A549 treated with CpdA at 1 μM for 4 hours (cell line): ENCODE measurements around the gene ZNF613. TPM values are rescaled to one million over a fixed set of nuclear protein-coding genes. Genes with fewer than 3 reads are reported as not detected.

Experiments
- total RNA-seq: library from RNA; stranded (reverse); fragments of 200-300 nt; extraction: Qiagen RNA extraction; gene quantifications from 5 replicates; pipeline ENCODE4 v1.2.3, GENCODE V29; 2022; ENCODE audit warnings: low read depth

The ZNF613 gene
- total RNA-seq, result 0.89 to 1.4 TPM (median 1.0 TPM) in 5 replicates

DNA sequence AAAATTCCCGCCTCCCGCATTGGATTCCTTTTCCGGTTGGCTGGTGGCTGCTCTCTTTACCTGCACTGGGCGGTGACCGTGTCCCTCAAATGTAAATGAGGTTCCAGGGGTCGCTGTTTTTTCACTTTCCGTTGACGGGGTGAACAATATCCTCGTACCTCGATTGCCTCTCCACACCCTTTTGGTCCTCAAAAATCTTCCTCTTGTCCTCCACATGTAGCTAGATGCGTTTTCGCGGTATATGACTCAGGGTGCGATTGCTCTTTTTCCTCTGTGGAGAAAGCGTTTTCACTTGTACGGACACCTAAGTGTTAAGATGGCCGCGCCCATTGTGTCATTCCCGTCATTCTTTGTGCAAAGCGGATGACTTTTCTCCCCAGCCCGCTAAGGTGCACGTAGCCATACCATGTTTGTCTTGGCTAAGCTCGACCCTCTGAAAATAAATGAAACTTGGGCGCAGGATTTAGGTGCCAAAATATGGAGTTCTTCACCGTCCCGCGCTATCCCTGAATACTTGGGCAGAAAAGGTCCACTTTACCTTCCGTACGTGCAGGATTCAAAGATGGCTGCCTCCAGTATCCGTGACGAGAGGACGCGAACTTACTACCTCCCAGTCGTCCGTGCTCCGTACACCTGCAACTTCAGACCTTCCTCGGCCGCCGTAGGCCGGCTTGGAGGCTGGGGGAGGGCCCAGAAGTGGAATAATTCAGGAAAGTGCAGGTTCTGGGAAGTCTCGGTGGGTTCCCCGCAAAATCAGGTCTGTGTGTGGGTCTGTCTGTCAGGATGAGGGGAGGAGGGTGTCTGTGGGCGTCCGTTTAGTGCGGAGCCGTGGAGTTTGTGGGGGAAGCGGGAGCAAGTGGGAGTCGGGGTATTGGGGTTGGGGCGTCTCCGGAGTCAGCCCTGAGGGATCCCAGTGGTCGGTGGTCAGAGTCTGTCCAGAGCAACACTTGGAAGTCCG lies at the start of gene ZNF613:
TSS of gene ZNF613 (plus strand) at position 689 of the 958 bp plus-strand sequence. CDS start 8,749 bp downstream, outside the sequence.

GRCh38 chr19:51887522-51888498 lies 39.5 kb upstream of the ZNF613 start, which contains the start of gene ZNF577:
ZNF577 (minus strand) TSS chr19:51887951; CDS start chr19:51880382, 7,569 bp downstream.

GRCh38 chr19:51904331-51905165 lies 22.7 kb upstream of the ZNF613 start, which contains the start of gene ZNF649:
ZNF649 (minus strand) TSS chr19:51905017; CDS start chr19:51900107, 4,910 bp downstream.

DNA sequence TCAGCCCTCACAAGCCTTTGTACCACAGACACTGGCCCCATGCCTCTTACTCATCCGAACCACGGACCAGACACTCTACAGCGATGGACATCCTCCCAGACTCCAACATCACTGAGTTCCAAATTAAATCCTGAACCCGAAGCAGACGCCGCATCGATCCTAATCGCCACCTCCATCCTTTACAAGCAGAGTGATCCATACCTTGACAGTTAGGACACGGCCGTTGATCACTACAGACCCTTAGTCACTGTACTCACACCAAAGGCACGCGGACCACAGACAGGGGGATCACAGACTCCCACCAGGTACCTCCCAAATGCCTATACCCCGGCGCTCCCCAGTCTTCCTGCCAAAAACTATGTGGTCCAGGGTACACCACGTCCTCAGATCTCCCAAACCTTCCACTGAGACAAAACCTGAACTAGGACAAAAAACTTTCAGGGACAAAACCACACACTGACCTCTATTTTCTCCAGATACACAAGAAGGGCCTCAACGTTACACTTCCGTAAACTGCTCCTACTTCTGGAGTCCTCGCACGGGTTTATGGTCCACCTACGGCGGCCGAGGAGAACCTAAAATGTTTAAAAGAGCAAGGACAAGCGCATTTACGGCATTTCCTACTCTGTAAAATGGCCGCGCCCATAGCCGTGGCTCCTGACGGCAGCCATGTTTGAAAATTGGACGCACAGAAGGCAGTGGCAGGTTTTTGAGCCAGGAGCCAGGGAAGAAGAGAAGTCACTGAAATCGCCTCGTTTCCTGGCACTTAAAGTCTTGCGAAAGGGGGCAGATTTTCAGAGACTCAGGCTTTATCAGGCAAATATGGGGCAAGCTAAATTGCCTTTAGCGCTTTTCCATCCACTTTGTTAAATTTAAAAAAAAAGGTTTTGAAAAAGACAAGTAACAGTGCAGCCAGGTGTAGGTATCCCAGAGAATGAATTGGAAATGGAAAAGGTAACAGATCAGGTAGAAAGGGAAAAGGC lies 59.3 kb downstream of the ZNF613 start, which contains the start of gene ZNF350:
TSS of gene ZNF350 (minus strand) at position 532 of the 983 bp plus-strand sequence. CDS start 12,480 bp downstream, outside the sequence.

Other genes with a start within 250 kb of the ZNF613 start
- 7.8 to 17.5 TPM (median 11.3 TPM) in 5 replicates for gene SPACA6, start 234.1 kb upstream of the ZNF613 start, total RNA-seq
- gene HAS1, start 203.5 kb upstream of the ZNF613 start, total RNA-seq, result not detected in 5 replicates
- 0.10 TPM in 1 of 5 replicates, not detected in the others for gene FPR1, start 175.6 kb upstream of the ZNF613 start, total RNA-seq
- not detected in 5 replicates for gene FPR2, start 166.3 kb upstream of the ZNF613 start, total RNA-seq
- not detected in 5 replicates for gene FPR3, start 132.3 kb upstream of the ZNF613 start, total RNA-seq
- gene ZNF577, start 39.5 kb upstream of the ZNF613 start, total RNA-seq, result 0.06 to 0.15 TPM (median 0.09 TPM) in 4 of 5 replicates, not detected in the other
- 0.13 to 0.45 TPM (median 0.20 TPM) in 5 replicates for gene ZNF649, start 22.5 kb upstream of the ZNF613 start, total RNA-seq
- gene ZNF350, start 59.4 kb downstream of the ZNF613 start, total RNA-seq, result 3.4 to 5.2 TPM (median 4.7 TPM) in 5 replicates
- gene ZNF615, start 80.7 kb downstream of the ZNF613 start, total RNA-seq, result 3.1 to 4.6 TPM (median 4.1 TPM) in 5 replicates
- gene ZNF614, start 100.9 kb downstream of the ZNF613 start, total RNA-seq, result 3.0 to 4.3 TPM (median 3.4 TPM) in 5 replicates
- 1.5 to 1.8 TPM (median 1.7 TPM) in 5 replicates for gene ZNF432, start 121.4 kb downstream of the ZNF613 start, total RNA-seq
- 2.0 to 2.5 TPM (median 2.4 TPM) in 5 replicates for gene ZNF841, start 168.3 kb downstream of the ZNF613 start, total RNA-seq
- 0.48 to 1.0 TPM (median 0.86 TPM) in 5 replicates for gene ZNF616, start 212.5 kb downstream of the ZNF613 start, total RNA-seq
- 0.73 to 1.0 TPM (median 0.92 TPM) in 5 replicates for gene ZNF836, start 244.1 kb downstream of the ZNF613 start, total RNA-seq